GM18951 (cell line): ENCODE measurements around the gene PPP4R2.

Source experiments
- POLR2A ChIP-seq: IDR thresholded peaks from 4 replicates; pipeline ENCODE4 v1.6.1; 2011; ENCODE audit warnings: mild to moderate bottlenecking; ENCODE audit not compliant: insufficient read length, insufficient read depth; ENCODE audit errors: extremely low read depth
- in situ Hi-C: fragments of 300-500 bp; cut with MboI; formaldehyde crosslinking; loops from one replicate; pipeline ENCODE4 v1.12.0; 2022; ENCODE audit warnings: low sequenced_read_pairs, mixed read lengths, inconsistent platforms; ENCODE audit not compliant: unreplicated experiment

PPP4R2 gene

GRCh38 chr3:73026111-73026759 is 29.6 kb downstream of the PPP4R2 start:
- in situ Hi-C loops: no loop called here
- no peak for TF ChIP-seq POLR2A

GRCh38 chr3:73026760-73027113 is 30.1 kb downstream of the PPP4R2 start:
- in situ Hi-C loops: no loop called here
- no peak for TF ChIP-seq POLR2A

- in situ Hi-C loops: no loop called here
- no peak for TF ChIP-seq POLR2A
Measured at GRCh38 chr3:73028803-73029202, 32.2 kb downstream of the PPP4R2 start.

GRCh38 chr3:73029321-73029796 is 32.7 kb downstream of the PPP4R2 start:
- in situ Hi-C loops: no loop called here
- TF ChIP-seq POLR2A: no peak

- in situ Hi-C loops: no loop called here
- TF ChIP-seq POLR2A: no peak
Measured at GRCh38 chr3:73030073-73030597, 33.5 kb downstream of the PPP4R2 start.

GRCh38 chr3:73031573-73032103 is 35.0 kb downstream of the PPP4R2 start:
- TF ChIP-seq POLR2A: no peak
- in situ Hi-C loops: no loop called here

GRCh38 chr3:73036694-73037591 is 40.3 kb downstream of the PPP4R2 start:
- in situ Hi-C loops: no loop called here
- TF ChIP-seq POLR2A: no peak

GRCh38 chr3:73041537-73041936 is 44.9 kb downstream of the PPP4R2 start:
- TF ChIP-seq POLR2A: no peak
- in situ Hi-C loops: no loop called here

GRCh38 chr3:73043414-73043813 is 46.8 kb downstream of the PPP4R2 start:
- in situ Hi-C loops: no loop called here
- TF ChIP-seq POLR2A: no peak

GRCh38 chr3:73045391-73045790 is 48.8 kb downstream of the PPP4R2 start:
- in situ Hi-C loops: no loop called here
- no peak for TF ChIP-seq POLR2A

- TF ChIP-seq POLR2A: no peak
- in situ Hi-C loops: no loop called here
Measured at GRCh38 chr3:73046195-73046594, 49.6 kb downstream of the PPP4R2 start.

- TF ChIP-seq POLR2A: no peak
- in situ Hi-C loops: no loop called here
Measured at GRCh38 chr3:73049319-73049718, 52.7 kb downstream of the PPP4R2 start.

GRCh38 chr3:73052857-73053256 is 56.2 kb downstream of the PPP4R2 start:
- TF ChIP-seq POLR2A: no peak
- in situ Hi-C loops: loop anchor here (10.0 kb wide), 1 partner anchor 108 kb away; no protein-coding TSS in a partner anchor
